Mesenteric fat pad (tissue), 1 donor: Measurements from ENCODE around the gene UNC80. TPM values are rescaled to one million over a fixed set of nuclear protein-coding genes. Genes with fewer than 3 reads are reported as not detected.
"Not testable (repeated sequence)": the region's sequence is repeated elsewhere in the genome, so short reads cannot be mapped to it uniquely, and the experiment has no call there.

Experiments used
- DNase-seq: peaks from one replicate; pipeline ENCODE4 v3.0.0-alpha.2; 2020; ENCODE audit warnings: low spot score
- long read RNA-seq: library from polyadenylated mRNA; unstranded; transcript quantifications from one replicate; pipeline ENCODE4 v2.0.0, GENCODE V29; 2020
- total RNA-seq: library from RNA; stranded (reverse); fragmentation: NEBNext Ultra II Directional; extraction: Animal tissue kit (Norgen Biotek cat#: 25700); gene quantifications from one replicate; pipeline ENCODE4 v1.2.1, GENCODE V29; 2021
- donor health status: DM: yes; HTN: yes; CAD: no.

The UNC80 gene
- total RNA-seq: not detected
- long read RNA-seq: 0 reads

- peak; percentile 90 for DNase-seq
Measured at GRCh38 chr2:209771474-209772289, at the start of gene UNC80. Gene UNC80, plus strand, starts transcription at chr2:209771832. Its CDS starts 241 bp downstream, at chr2:209772073.

- no peak for DNase-seq
Measured at GRCh38 chr2:209726311-209726710, 45.3 kb upstream of the UNC80 start.

- DNase-seq: no peak
Measured at GRCh38 chr2:209727077-209727476, 44.6 kb upstream of the UNC80 start.

- DNase-seq: no peak
Measured at GRCh38 chr2:209734805-209735204, 36.8 kb upstream of the UNC80 start.

- DNase-seq: no peak
Measured at GRCh38 chr2:209741953-209742352, 29.7 kb upstream of the UNC80 start.

- no peak for DNase-seq
Measured at GRCh38 chr2:209753020-209753419, 18.6 kb upstream of the UNC80 start.

- DNase-seq: no peak
Measured at GRCh38 chr2:209757163-209757562, 14.5 kb upstream of the UNC80 start.

GRCh38 chr2:209761566-209761965, 10.1 kb upstream of the UNC80 start:
- DNase-seq: no peak

GRCh38 chr2:209762563-209762962, 9.1 kb upstream of the UNC80 start:
- no peak for DNase-seq

GRCh38 chr2:209763106-209763505, 8.5 kb upstream of the UNC80 start:
- no peak for DNase-seq

- DNase-seq: no peak
Measured at GRCh38 chr2:209766613-209767012, 5.0 kb upstream of the UNC80 start.

- no peak for DNase-seq
Measured at GRCh38 chr2:209767316-209767715, 4.3 kb upstream of the UNC80 start.

GRCh38 chr2:209768557-209768956, 3.1 kb upstream of the UNC80 start:
- DNase-seq: no peak

GRCh38 chr2:209772290-209772685, 656 bp downstream of the UNC80 start:
- no peak for DNase-seq

GRCh38 chr2:209773377-209773776, 1.7 kb downstream of the UNC80 start:
- no peak for DNase-seq

- DNase-seq: no peak
Measured at GRCh38 chr2:209787416-209787815, 15.8 kb downstream of the UNC80 start.

- no peak for DNase-seq
Measured at GRCh38 chr2:209788925-209789324, 17.3 kb downstream of the UNC80 start.

GRCh38 chr2:209790066-209790728, 18.6 kb downstream of the UNC80 start:
- no peak for DNase-seq

- no peak for DNase-seq
Measured at GRCh38 chr2:209791151-209791550, 19.5 kb downstream of the UNC80 start.

- DNase-seq: not testable (repeated sequence)
Measured at GRCh38 chr2:209795425-209795824, 23.8 kb downstream of the UNC80 start.

- no peak for DNase-seq
Measured at GRCh38 chr2:209805351-209805750, 33.7 kb downstream of the UNC80 start.

- no peak for DNase-seq
Measured at GRCh38 chr2:209806318-209806717, 34.7 kb downstream of the UNC80 start.

GRCh38 chr2:209808521-209808920, 36.9 kb downstream of the UNC80 start:
- DNase-seq: no peak
